T-helper 2 cell treated with Interferon-gamma antibody and Interleukin-4, amounts not matched to agents 100 ng/mL and 5 ng/mL, for 36 hours (primary cell): Measurements from ENCODE around the gene ARL16. TPM values are rescaled to one million over a fixed set of nuclear protein-coding genes. Genes with fewer than 3 reads are reported as not detected.

Experiments
- intact Hi-C: fragments of 100-400 bp; cut with micrococcal nuclease; formaldehyde crosslinking; loops from one replicate; pipeline ENCODE4 v1.15.1; 2023
- total RNA-seq: library from RNA; stranded (reverse); gene quantifications from 2 replicates; pipeline ENCODE4 v1.2.3, GENCODE V29; 2022

The ARL16 gene
- total RNA-seq, 1 donor from 2014 or later, result 28.9 TPM

DNA sequence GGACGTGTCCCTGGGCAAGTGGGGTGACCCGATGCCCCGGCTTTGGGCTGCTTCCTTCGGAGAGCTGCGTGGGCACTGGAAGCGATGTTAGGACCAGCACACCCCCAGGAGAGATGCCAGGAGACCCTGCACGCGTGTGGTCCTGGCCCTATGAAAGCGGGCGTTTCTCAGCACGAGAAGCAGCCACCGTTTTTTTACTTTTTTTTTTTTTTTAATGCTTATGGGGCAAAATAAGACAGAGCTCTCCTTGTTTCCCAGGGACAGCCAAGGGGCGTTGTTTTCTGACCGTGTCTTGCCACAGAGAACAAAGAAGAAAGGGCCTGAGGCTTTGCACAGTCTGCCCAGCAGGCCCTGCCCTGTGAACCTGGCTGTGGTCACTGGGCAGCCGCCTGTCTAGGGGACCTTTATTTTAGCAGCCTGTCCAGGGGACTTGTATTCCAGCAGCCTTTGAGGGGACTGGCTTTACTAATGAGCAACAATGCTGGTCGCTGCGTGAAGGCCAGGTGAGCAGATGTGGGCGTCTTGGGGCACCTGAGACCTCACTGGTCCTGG is 29.5 kb upstream of the ARL16 start:
- intact Hi-C loops, result loop anchor here (5.0 kb wide), 2 partner anchors 119 to 149 kb away; partner anchors contain the start of genes MCRIP1 and P4HB

DNA sequence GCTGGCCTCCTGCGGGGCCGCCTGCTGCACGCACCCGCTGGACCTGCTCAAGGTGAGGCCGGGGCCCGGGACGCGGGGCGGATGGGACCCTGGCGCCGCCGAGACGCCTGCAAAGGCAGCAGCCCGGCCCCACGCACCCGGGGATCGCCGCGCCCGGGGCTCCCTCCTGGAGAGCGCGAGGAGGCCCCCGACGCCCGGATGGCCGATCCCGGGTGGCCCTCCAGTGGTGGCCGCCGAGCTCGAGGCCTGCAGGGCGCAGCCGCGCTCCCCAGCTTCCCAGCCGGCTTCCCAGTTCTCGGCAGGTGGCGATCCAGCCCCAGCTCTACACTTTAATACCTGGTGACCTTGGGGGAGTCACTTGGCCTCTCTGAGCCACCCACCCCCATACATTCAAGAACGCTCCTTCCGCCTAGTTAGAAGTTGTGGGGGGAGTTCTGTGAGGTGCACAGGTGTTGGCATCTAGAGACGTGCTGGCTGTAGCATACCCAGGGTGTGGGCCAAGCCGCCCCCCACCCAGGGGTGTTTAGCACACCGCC is 28.9 kb upstream of the ARL16 start:
- intact Hi-C loops, result loop anchor here (1.0 to 5.0 kb wide), 3 partner anchors 9 to 150 kb away; partner anchors contain the start of genes MCRIP1, MRPL12 and P4HB

DNA sequence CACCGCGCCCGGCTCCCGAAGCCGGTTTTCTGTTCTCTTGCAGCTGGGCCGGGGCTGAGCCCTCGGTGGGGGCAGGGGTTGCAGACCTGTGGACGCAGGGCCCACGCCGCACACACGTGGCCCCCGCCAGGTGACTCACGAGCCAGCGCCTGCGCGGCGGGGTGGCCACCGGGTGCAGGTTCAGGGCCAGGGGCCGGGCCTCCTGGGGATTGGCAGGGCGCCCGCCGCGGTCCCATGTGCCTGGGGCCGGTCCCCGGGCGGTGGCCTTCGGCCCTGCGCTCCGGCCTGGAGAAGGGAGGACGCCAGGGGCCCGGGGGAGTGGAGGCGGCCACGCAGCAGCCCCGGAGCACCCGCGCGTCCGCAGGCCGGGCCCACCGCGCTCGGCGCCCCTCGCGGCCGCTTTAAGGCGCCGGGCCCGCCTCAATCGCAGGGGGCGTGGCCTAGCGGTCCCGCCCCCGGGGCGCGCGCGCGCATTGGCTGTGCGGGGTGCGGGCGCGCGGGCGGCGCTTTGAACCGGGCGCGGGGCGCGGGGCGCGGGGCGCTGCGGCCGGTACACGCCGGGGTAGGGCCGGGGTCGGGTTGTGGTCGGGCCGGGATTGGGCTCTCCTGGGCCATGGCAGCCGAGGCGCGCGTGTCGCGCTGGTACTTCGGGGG is 28.3 kb upstream of the ARL16 start, which contains the start of gene SLC25A10:
TSS of gene SLC25A10 (plus strand) at position 471 of the 654 bp plus-strand sequence. CDS start at position 614, 143 bp downstream.
- intact Hi-C loops, result loop anchor here (1.0 to 5.0 kb wide), 3 partner anchors 9 to 150 kb away; partner anchors contain the start of genes MCRIP1, MRPL12 and P4HB

DNA sequence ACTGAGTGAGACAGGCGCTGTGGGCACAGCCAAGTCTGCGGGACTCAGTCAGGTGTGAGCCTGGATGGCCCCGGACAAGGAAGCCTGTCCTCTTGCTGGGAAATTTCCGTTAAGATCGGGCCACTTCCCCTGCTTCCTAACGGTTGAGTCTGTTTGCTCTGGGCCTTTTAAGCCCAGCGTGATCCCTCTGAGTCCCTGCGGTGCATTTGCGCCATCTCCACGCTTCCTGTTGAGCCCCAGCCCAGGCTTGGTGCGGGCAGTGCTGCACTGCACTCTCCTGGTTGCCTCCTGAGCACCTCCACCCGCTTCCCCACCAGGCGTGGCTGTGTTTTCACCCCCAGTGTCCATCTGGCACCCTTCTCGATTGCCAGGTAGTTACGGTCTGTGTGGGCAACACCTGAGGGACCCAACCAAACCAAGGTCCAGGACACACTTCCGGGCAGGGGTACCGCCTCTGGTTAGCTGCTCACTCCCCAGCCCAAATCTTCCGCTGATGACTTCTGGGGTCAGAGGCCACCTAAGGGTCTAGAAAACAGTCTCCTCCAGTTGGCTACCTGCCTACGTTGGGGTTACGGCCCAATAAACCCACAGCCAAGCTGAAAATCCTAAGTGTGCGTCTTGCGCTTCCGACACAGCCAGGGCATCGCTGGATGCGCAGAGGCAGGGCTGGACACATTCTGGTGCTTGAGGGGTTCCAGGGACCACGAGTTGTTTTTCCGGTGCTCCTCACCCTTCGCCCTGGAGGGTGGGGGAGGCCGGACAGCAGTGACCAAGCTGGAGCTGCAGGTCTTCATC is 27.1 kb upstream of the ARL16 start:
- intact Hi-C loops, result loop anchor here (5.0 kb wide), 2 partner anchors 122 to 152 kb away; partner anchors contain the start of genes MCRIP1 and P4HB

DNA sequence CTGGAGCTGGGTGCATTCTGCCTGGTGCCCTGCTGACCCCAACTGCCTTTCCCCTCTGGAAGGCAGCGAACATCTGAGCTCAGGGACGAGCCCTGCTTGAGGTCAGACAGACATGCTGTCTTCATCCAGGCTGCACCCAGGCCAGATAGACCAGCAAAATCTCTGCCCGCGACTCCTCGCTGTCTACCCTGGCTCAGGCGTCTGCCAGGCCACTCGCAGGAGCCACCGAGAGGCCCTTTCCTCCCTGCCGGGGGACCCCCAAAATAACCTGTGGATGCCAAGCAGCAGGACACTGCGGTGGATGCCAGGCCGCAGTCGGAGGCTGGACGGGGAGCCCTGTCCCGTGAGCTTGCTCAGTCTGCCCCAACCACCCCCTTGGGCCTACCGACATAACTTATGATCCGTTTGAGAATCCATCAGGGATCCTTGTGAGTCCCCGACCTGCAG is 25.2 kb upstream of the ARL16 start:
- intact Hi-C loops, result no loop called here

DNA sequence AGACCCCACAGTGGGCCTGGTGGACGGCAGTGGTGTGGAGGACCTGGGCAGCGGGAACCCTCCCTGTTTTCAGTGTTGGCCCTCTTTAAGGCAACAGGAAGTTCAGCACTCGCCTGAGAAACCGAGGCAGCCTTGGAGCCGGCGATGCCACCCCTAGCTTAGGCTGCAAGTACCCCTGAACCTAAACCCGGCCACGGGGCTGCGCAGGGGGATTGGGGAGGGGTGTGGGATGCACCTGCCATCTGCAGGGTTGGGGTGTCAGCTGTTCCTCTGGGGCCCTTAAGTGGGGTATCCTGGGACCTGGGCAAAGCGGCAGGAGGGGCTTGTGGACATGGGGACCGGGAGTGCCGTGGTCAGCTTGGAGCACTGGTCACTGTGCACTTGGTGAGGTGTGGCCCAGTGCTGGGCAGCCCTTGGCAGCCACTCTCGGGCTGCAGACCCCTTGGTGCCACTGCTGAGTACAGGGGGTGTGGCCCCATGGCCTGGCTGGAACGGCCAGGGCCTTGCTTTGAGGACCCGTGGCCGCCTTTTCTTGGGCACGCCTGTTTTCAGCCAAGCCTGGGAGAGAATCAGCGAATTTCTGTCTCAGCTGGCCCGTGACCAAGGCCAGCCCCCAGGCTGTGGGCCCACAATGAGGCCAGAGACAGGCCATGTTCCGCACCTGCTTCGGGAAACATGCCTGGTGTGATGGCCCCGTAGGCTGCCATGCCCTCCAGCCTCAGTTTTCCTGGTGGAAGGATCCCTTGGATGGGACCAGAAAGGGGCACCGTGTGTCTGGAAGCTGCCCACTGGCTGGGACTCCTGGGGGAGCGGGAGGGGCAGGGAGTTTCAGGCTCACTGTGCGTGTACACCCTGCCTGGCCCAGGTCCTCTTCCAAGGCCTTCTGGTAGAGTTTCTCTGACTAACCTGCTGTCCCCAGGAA is 24.4 kb upstream of the ARL16 start:
- intact Hi-C loops, result no loop called here

DNA sequence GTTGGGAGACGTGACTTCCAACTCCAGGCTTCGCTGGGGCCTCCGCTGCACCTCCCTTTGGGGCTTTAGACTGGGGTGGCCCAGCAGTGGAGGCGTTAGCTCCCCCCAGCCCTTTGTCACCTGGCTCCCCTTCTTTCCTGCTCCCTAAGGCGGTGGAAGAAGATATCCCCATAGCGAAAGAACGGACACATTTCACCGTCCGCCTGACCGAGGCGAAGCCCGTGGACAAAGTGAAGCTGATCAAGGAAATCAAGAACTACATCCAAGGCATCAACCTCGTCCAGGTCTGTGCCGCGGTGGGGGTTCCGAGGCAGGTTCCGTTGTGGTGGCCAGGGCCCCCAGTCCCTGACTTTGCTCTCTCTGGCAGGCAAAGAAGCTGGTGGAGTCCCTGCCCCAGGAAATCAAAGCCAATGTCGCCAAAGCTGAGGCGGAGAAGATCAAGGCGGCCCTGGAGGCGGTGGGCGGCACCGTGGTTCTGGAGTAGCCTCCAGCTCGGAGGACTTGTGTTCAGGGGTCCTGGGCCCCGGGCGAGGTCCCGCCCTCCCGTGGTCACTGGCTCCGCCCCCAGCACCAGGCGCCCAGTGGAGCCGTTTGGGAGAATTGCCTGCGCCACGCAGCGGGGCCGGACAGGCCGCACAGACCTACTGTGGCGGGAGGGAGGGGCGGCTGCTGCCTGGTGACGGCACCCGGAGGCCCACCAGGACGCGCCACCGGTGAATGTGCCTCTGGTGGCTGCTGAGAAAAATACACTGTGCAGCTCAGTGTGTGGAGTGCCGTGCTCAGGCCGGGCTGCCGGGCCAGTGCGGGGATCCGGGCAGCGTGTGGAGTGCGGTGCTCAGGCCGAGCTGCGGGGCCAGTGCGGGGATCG is 23.4 kb upstream of the ARL16 start:
- intact Hi-C loops, result no loop called here

DNA sequence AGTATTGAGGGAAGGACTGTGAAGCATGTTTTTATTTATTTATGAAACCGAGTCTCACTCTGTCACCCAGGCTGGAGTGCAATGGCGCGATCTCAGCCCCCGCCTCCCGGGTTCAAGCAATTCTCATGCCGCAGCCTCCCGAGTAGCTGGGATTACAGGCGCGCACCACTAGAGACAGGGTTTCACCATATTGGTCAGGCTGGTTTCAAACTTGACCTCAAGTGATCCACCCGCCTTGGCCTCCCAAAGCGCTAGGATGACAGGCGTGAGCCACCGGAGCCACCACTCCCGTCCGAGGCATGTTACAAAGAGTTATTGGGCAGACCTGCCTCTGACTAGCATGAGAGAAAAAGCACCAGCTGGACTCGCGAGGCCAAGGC is 22.6 kb upstream of the ARL16 start:
- intact Hi-C loops, result no loop called here

DNA sequence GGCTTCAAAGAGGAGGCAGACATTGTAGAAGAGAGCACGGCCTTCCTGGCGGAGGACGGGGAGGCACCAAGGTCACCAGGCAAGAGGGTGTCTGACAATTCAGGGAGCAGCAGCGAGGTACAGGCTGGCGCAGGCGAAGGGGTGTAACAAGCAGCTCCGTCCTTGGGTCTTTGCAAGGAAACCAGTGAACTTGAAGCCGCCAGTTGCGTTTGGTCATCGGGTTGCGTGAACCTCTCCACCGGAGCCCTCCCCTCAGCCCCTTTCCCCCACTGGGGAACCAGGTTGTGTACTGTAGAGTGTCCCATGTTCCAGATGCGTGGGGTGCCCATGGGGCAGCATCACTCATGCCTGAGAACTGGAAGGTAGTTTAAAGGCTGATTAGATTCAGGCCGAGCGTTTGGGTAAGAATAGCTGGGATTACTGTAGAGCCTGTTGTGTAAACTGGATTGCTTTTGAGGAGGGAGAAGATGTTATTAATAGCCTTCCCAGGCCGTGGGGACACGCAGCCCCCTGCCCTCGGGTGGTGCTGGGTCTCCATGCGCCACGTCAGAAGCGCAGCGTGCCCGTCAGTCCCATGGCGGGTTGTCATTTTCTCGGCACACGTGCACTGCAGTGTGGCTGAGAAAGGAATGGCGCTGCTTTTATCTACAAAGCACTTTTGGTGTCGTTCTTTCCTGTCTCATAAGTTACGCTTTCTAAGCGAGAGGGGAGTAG is 22.1 kb upstream of the ARL16 start:
- intact Hi-C loops, result no loop called here

DNA sequence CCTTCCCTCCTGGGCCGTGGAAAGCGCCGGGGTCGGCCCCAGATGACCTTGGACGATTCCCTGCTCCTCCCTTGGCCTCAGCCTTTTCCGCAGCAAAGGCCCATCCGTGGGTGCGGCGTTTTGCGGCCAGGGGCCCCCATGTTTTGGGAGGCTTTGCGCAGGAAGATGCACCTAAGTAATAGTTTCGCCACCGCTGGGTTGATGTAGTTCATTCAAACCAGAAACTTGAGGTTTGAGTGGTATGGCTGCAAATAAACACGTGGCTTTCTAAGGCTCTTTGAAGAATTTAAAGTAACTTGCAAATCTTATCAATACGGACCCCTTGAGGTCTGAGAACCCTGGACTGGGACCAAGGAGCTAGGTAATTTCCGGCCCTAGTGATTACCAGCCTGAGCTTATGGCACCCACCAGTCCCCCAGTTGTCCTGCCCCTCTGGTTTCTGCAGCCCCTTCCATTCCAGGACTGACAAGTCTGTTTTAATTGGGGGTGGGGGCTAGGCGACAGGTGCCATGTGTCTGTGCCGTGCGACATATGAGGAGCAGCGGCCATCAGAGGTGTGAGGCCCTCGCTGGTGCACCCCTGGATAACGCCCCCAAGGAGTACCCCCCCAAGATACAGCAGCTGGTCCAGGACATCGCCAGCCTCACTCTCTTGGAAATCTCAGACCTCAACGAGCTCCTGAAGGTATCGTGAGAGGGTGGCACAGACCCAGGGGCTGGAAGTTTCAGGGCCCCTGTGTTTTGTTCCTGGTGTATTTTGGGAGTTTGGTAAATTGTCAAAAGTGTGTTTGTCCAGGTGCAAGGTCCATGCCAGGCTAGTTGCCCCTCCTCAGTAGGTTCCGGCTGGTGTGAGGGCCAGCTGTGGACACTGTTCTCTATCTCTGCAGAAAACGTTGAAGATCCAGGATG is 20.4 kb upstream of the ARL16 start:
- intact Hi-C loops, result loop anchor here (1.0 kb wide), 1 partner anchor 8 kb away; the partner anchor contains the start of gene SLC25A10

DNA sequence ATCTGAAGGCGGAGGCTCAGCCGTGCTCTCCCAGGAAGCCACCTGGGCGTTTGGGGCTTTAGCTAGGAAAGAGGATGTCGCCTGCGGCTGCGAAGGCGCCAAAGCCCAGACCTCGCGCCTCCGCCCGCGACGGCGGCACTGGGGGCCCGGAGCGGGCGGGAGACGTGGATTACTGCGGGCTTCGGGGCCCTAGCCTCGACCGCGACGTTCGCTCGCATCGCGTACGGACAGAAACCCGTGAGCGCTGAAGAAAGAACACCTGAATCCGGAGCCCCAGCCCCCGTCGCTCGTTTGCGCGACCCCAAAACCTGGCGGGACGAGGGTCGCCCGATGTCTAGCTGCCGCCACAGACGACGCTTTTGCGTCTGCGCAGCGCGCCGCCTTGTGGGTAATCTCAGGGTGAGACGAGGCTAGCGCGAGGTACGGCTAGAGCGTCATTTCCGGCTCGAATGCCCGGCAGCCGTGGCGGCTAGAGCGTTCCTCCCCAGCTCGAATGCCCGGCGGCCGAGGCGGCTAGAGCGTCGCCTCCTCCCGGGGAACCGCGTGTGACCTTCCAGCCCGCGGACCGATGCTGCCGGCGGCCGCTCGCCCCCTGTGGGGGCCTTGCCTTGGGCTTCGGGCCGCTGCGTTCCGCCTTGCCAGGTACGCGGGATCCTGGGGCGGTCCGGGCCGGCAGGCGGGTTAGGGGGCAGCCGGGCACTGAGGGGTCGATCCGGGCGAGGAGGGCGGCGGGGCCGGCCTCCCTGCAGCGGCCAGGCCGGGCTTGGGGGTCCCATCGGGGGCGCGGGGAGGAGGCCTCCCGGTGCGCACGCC is 19.5 kb upstream of the ARL16 start, which contains the start of gene MRPL12:
TSS of gene MRPL12 (plus strand) at position 434 of the 813 bp plus-strand sequence. CDS start at position 569, 135 bp downstream.
- intact Hi-C loops, result loop anchor here (1.0 kb wide), 1 partner anchor 9 kb away; the partner anchor contains the start of gene SLC25A10

DNA sequence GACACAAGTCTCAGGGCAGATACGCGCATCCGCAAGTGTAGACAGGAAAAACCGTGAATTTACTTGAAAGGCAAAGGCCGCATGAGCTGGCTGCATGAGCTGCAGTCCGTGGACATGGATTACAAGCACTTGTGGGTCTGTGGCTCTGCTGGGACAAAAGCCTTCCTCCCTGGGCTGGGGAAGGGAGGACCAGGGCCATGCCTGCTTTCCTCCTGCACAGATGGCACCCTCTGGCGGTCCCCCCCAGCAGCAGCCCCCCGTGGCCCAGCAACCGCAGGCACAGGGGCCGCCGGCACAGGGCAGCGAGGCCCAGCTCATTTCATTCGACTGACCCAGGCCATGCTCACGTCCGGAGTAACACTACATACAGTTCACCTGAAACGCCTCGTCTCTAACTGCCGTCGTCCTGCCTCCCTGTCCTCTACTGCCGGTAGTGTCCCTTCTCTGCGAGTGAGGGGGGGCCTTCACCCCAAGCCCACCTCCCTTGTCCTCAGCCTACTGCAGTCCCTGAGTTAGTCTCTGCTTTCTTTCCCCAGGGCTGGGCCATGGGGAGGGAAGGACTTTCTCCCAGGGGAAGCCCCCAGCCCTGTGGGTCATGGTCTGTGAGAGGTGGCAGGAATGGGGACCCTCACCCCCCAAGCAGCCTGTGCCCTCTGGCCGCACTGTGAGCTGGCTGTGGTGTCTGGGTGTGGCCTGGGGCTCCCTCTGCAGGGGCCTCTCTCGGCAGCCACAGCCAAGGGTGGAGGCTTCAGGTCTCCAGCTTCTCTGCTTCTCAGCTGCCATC is 17.9 kb upstream of the ARL16 start:
- intact Hi-C loops, result no loop called here

DNA sequence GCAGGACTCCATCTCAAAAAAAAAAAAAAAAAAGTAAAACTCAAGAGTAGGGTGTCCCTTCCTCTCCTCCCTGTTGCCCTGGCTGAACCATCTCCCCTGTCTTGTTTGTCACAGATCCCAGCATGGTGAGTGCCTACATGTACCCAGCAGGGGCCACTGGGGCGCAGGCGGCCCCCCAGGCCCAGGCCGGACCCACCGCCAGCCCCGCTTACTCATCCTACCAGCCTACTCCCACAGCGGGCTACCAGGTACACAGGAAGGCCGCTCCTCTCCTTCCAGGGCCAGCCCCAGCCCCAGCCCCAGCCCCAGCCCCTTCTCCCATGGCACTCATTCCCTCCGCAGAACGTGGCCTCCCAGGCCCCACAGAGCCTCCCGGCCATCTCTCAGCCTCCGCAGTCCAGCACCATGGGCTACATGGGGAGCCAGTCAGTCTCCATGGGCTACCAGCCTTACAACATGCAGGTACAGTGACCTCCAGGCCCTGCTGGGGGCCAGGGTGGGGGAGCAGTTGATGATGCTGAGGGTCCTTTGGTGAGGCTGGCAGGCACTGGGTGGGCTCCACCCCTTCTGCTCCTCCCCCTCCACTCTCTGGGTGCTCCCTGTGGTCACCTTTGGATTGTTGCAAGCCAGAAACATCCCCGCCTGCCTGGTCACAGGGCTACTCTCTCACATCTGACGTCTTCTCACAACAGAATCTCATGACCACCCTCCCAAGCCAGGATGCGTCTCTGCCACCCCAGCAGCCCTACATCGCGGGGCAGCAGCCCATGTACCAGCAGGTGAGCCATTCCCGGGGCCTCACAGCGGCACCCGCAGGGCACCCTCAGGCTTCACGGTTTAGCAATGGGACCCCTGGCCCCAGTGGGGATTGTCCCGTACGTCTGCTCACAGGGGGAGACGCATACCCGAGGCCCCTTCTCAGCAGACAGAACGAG is 17.0 kb upstream of the ARL16 start:
- intact Hi-C loops, result no loop called here

DNA sequence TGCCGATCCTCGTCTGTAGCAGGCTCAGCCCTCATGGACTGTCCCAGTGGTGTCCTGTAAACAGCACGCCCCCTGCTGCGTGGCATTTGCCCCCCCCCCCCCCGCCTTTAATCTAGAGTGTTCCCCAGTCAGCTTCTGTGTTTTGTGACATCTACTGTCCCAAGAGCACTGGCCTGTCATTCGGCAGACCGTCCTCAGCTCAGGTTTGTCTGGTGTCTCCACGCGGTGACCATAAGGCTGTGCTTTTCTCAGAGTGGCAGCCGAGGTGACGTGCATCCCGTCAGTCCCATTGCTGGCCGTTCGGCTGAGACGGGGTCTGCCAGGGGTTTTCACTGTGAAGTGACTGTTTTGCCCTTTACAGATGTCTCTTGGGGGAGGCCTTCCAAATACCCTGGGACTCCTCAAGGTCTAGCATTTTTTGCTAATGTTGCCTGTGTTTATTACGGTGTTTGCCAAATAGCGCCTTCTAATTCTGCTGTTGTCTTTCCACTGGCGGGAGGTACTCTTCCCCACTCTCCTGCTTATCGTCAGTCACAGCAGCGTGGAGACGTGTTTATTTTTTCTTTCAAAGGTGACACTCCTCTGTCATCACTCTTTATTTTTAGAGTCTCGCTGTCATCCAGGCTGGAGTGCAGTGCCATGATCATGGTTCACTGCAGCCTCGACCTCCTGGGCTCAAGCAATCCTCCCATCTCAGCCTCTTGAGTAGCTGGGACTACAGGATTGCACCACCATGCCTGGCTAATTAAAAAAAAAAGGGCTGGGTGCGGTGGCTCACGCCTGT is 13.9 kb upstream of the ARL16 start:
- intact Hi-C loops, result no loop called here
